Pancreas (tissue), 10 donors: Measurements from ENCODE around the gene FARP1. TPM values are rescaled to one million over a fixed set of nuclear protein-coding genes. Genes with fewer than 3 reads are reported as not detected.
A peak's percentile ranks its signal among the peaks of the same experiment; 100 is the strongest.

Source experiments
- ATAC-seq, 4 donors: fragments of 200-7000 bp; cut with Tn5 transposase; one replicate each; pipeline versions ENCODE4 v1.8.0 to v1.9.1; 2020; ENCODE audit warnings: mild to moderate bottlenecking in 4 of 4, moderate library complexity in 4 of 4
- DNase-seq, 6 donors: peaks; one replicate each; pipeline ENCODE4 v3.0.0-alpha.2; 2020
- FAIRE-seq: peaks from 2 replicates; lab custom pipeline; 2012; peaks lifted over from hg19 to GRCh38; lab: Jason Lieb, UNC
- H3K27ac ChIP-seq, 4 donors: fragments of 200-600 bp; sonication (generic); 1 replicate in 3 of 4; 2 replicates in 1 of 4; pipeline versions ENCODE4 v1.5.0 to v1.8.0; 2020
- H3K27me3 ChIP-seq, 4 donors: fragments of 200-600 bp; one replicate each; pipeline ENCODE4 v1.8.0; 2021
- H3K36me3 ChIP-seq, 3 donors: fragments of 200-600 bp; sonication (generic) in 1 of 3; one replicate each; pipeline versions ENCODE4 v1.5.0 to v1.8.0; 2020 to 2021
- H3K4me1 ChIP-seq, 3 donors: fragments of 200-600 bp; one replicate each; pipeline ENCODE4 v1.8.0; 2021
- H3K4me3 ChIP-seq, 4 donors: fragments of 200-600 bp; sonication (generic) in 2 of 4; one replicate each; pipeline versions ENCODE4 v1.5.0 to v1.8.0; 2020 to 2021
- H3K9me3 ChIP-seq, 4 donors: fragments of 200-600 bp; one replicate each; pipeline ENCODE4 v1.8.0; 2021
- WGBS, 2 donors: extraction: QIAGEN DNeasy Blood & Tissue Kit; methylation state at CpG; one replicate each; pipeline ENCODE4 v1.1.7; 2013; 5-methylcytosine and 5-hydroxymethylcytosine counted together
- intact Hi-C, 3 donors: fragments of 100-400 bp; cut with DNase I; formaldehyde crosslinking; loops; one replicate each; pipeline versions ENCODE4 v1.11.1 to v1.14.2; 2022
- polyA plus RNA-seq, 2 donors: library from polyadenylated mRNA; stranded (reverse); fragments of 200-250 nt; gene quantifications; one replicate each; pipeline ENCODE4 v1.2.3, GENCODE V29; 2013
- total RNA-seq, 6 donors: library from RNA; stranded (reverse); fragmentation: NEBNext Ultra II Directional in 4 of 6; extraction: Animal tissue kit (Norgen Biotek cat#: 25700) in 4 of 6; gene quantifications; one replicate each; pipeline versions ENCODE4 v1.2.1 to v1.2.4, GENCODE V29; 2021 to 2023
- TF ChIP-seq, protein P1 (sequence below), 4 donors: fragments of 200-600 bp; sonication (generic) in 3 of 4; IDR thresholded peaks; one replicate each; pipeline versions ENCODE4 v1.5.0 to v1.8.0; 2021; ENCODE audit warnings: antibody characterized with exemption in 4 of 4
- donor health status: healthy with polysubstance abuse.
- donor health status: DM: no; HTN: no; CAD: no; lungs with moderate emphysema.
- donor health status: DM: no; HTN: no; CAD: no.
- donor health status: control.
- donor health status: control.
- donor health status: Bipolar disorder and iron deficiency.
- donor health status: DM: yes; HTN: yes; CAD: no.
- donor health status: DM: no; HTN: no; CAD: no.
- donor health status: DM: no; HTN: no; CAD: no.
- donor health status: DM: yes; HTN: yes; CAD: no.

Gene FARP1
- total and polyA plus RNA-seq, 8 donors: 30.8 to 95.1 (median 56.0) TPM

DNA sequence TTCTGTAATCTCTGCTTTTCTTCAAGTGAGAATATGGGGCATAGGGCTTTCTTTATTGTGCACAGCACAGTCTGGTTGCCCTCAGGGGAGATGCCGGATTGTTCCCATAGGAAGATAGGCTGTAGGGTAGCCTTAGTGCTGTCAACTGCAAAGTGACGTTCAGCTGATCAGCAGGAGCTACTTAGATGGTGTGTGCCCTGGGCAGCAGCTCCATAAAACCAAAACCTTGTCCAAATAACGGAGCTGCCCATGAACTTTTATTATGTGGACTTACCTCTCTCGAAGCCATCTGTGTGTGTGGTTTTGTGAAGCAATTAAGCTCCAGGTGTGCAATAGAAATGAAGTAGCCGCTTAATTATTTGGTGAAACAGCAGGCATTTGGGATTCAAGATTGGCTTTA lies 154.2 kb downstream of the FARP1 start:
- intact Hi-C loops: no loop called here
- TF ChIP-seq, protein P1, sequence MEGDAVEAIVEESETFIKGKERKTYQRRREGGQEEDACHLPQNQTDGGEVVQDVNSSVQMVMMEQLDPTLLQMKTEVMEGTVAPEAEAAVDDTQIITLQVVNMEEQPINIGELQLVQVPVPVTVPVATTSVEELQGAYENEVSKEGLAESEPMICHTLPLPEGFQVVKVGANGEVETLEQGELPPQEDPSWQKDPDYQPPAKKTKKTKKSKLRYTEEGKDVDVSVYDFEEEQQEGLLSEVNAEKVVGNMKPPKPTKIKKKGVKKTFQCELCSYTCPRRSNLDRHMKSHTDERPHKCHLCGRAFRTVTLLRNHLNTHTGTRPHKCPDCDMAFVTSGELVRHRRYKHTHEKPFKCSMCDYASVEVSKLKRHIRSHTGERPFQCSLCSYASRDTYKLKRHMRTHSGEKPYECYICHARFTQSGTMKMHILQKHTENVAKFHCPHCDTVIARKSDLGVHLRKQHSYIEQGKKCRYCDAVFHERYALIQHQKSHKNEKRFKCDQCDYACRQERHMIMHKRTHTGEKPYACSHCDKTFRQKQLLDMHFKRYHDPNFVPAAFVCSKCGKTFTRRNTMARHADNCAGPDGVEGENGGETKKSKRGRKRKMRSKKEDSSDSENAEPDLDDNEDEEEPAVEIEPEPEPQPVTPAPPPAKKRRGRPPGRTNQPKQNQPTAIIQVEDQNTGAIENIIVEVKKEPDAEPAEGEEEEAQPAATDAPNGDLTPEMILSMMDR (IDR thresholded peaks at IDR 0.05): no peak
- Histone ChIP-seq H3K36me3 (no peaks in the 10 kb centered on the region), H3K27me3 (no peaks in the 10 kb centered on the region), H3K9me3 (no peaks in the 10 kb centered on the region), H3K4me1 (peaks cover 31 to 48% (median 39%) of the 10 kb centered on the region in 3 donors), H3K4me3 (no peak overlapping the region), H3K27ac (no peak overlapping the region)
- FAIRE-seq: no peak
- no peak for DNase-seq
- 79 to 83% methylated on average over 5 of the region's 5 CpGs for WGBS, 2 donors
- no peak for ATAC-seq

DNA sequence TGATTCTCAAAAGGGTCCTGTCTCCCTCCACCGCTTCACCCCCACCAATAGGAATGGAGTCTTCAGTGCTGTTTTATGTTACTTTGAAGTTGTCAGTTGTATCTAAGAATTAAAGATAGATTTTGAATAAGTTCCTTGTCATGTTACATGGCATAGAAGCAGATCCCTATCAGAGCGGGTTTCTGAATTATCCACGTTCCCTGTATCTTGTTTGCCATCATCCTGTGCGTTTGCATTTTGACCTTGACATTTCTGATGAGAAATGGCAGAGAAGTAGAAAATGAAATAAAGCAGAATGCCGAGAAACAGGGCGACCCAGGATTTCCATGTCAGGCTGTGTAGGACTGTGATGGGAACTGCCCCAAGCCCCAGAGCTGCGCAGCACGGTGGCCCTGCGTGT lies 154.9 kb downstream of the FARP1 start:
- DNase-seq (no peak), ATAC-seq (no peak), FAIRE-seq (no peak)
- 64 to 67% methylated on average over 9 of the region's 9 CpGs for WGBS, 2 donors
- H3K4me3 ChIP-seq: no peak overlapping the region
- TF ChIP-seq, protein P1 (IDR thresholded peaks at IDR 0.05): no peak
- no peaks in the 10 kb centered on the region for H3K9me3 ChIP-seq
- H3K36me3 ChIP-seq: no peaks in the 10 kb centered on the region
- H3K27me3 ChIP-seq: no peaks in the 10 kb centered on the region
- H3K4me1 ChIP-seq: peaks cover 26 to 48% (median 39%) of the 10 kb centered on the region in 3 donors
- intact Hi-C loops: no loop called here
- no peak overlapping the region for H3K27ac ChIP-seq

DNA sequence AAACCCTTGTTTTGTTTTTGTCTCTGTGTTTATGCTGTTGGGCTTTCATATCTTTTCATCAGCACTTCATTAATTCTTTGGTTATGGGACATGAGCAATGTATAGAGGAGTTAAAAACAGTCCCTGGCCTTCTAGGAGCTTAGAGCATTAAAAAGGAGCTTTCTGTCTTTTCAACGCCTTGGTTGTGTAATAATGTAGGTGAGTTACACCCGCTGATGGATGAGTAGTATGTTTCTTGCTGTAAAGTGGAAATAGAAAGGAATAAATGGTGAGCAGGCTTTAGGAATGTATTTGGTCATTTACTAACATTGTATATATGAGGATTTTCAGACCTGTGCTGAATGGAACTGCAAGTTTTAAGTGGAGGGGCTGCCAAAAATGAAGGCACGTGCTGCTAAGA lies 155.7 kb downstream of the FARP1 start:
- Histone ChIP-seq H3K27me3 (no peaks in the 10 kb centered on the region), H3K36me3 (no peaks in the 10 kb centered on the region), H3K9me3 (no peaks in the 10 kb centered on the region), H3K27ac (no peak overlapping the region), H3K4me3 (no peak overlapping the region), H3K4me1 (peaks cover 22 to 39% (median 31%) of the 10 kb centered on the region in 3 donors)
- TF ChIP-seq, protein P1 (IDR thresholded peaks at IDR 0.05): no peak
- FAIRE-seq (no peak), ATAC-seq (no peak), DNase-seq (peak in 1 of 6 donors; percentile 4)
- intact Hi-C loops: no loop called here
- 59 to 73% methylated on average over 3 of the region's 3 CpGs for WGBS, 2 donors

DNA sequence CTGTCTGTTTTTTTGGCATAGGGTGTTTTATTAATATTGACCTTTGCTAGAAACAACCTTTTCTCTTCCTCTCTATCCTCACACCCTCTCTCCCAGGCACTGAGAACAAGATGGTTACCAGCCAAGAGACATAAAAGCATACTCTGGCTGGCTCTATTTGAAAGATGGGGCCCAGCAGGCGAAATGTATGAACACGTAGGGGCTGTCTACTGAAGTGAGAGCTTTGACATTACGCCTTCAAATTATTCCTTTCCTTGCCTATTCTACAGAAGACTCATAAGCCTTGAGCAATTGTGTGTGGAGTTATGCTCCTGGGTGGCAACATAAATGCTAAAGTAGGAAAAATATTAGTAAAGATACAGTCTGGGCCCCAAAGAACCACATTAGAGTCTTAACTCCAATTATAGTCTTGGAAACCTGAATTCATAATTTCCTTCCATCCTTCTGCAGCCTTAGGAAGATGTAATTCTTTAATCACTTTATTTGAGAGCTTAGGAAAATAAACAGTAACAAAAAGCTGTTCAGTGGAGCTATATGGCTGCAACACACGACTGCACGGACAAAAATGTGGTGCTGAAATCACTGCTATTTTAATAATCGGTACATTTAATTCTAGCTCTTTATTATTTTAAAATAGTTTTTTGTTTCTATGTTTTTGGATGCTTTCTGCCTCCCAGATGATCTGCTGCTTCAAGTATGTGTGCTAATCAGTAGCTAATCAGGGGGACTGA lies 156.5 kb downstream of the FARP1 start:
- Histone ChIP-seq H3K27me3 (no peaks in the 10 kb centered on the region), H3K4me3 (no peak overlapping the region), H3K9me3 (no peaks in the 10 kb centered on the region), H3K36me3 (no peaks in the 10 kb centered on the region), H3K27ac (no peak overlapping the region), H3K4me1 (peaks cover 15 to 31% (median 30%) of the 10 kb centered on the region in 3 donors)
- 74 to 78% methylated on average over 6 of the region's 6 CpGs for WGBS, 2 donors
- FAIRE-seq: no peak
- ATAC-seq: no peak
- intact Hi-C loops: no loop called here
- no peak for DNase-seq
- TF ChIP-seq, protein P1 (IDR thresholded peaks at IDR 0.05): no peak

DNA sequence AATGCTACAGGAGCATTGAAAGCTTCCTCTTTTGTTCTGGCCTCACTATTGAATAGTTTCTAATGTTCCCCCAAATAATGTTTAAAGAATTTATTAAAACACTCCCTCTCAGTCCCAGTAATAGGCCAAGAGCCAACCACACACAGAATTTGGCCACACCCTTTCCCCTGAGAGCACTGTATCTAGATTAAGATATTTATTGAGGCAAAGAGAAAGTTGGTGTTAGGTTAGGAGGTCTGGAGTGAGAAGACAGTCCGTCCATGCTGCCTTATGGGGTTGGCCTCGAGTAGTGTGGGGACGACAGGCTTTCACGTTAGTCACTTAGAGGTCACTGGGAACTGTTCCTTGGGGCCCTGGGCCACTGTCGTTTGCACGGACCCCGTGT lies 157.1 kb downstream of the FARP1 start:
- intact Hi-C loops: no loop called here

More for the DNA sequence above, 157.1 kb downstream of the FARP1 start:
- H3K4me3 ChIP-seq: no peak overlapping the region
- no peaks in the 10 kb centered on the region for H3K9me3 ChIP-seq
- ATAC-seq: peak in 1 of 4 donors; percentile 14
- no peaks in the 10 kb centered on the region for H3K36me3 ChIP-seq
- no peak for FAIRE-seq
- 81% methylated on average over 7 of the region's 7 CpGs for WGBS, 2 donors
- no peaks in the 10 kb centered on the region for H3K27me3 ChIP-seq
- no peak for DNase-seq
- peak overlapping the region in 1 of 4 donors; percentile 79 for H3K27ac ChIP-seq
- TF ChIP-seq, protein P1 (IDR thresholded peaks at IDR 0.05): no peak
- H3K4me1 ChIP-seq: peaks cover 15 to 31% (median 30%) of the 10 kb centered on the region in 3 donors
